ENCODE results near the gene LARP4B. TPM values are rescaled to one million over a fixed set of nuclear protein-coding genes. Genes with fewer than 3 reads are reported as not detected.

LARP4B gene
- 28.4 and 34.7 TPM in 2 replicates for total RNA-seq

GRCh38 chr10:931326-932318 is at the start of gene LARP4B:
TSS of gene LARP4B (minus strand) at chr10:931705. CDS start at chr10:885721, 45,984 bp downstream.

Other genes with a start within 250 kb of the LARP4B start
- 5.0 and 7.2 TPM in 2 replicates for gene DIP2C, start 242.0 kb downstream of the LARP4B start, total RNA-seq
- gene GTPBP4, start 56.7 kb upstream of the LARP4B start, total RNA-seq = 36.9 and 54.7 TPM in 2 replicates
- not detected in 2 replicates for gene IDI2, start 94.2 kb upstream of the LARP4B start, total RNA-seq
- gene IDI1, start 117.4 kb upstream of the LARP4B start, total RNA-seq = 23.5 and 28.6 TPM in 2 replicates
- gene WDR37, start 124.7 kb upstream of the LARP4B start, total RNA-seq = 19.9 and 24.0 TPM in 2 replicates

Measured in endothelial cell of coronary artery (primary cell).